ENCODE data around the gene ZFP91. TPM values are rescaled to one million over a fixed set of nuclear protein-coding genes. Genes with fewer than 3 reads are reported as not detected.
A peak's percentile ranks its signal among the peaks of the same experiment; 100 is the strongest.

Gene ZFP91
- total and polyA plus RNA-seq, 9 of the 15 experiments (the other 6 are each of a cell fraction or from before 2014, with no cell fraction given): 17.6 to 58.3 (median 34.0) TPM

GRCh38 chr11:58567889-58568512 lies 10.9 kb upstream of the ZFP91 start:
- Histone ChIP-seq H3K27me3 (ENCODE audit: control insufficient read depth in 2 of 2, insufficient read depth in 2 of 2, low read length in 2 of 2) (no peaks in the 10 kb centered on the region), H2AFZ (ENCODE audit: low read depth, low read length) (peak overlapping the region; percentile 22; the same call in 1 of the 2 replicates), H3K4me1 (replicated peaks in 1 of 2; ENCODE audit: control insufficient read depth in 2 of 2, insufficient read depth in 2 of 2, low read length in 2 of 2) (no peaks in the 10 kb centered on the region), H3K36me3 (ENCODE audit: control insufficient read depth, insufficient read depth, low read length) (no peaks in the 10 kb centered on the region), H3K9me3 (replicated peaks; ENCODE audit: control insufficient read depth, insufficient read depth, low read depth, low read length) (no peaks in the 10 kb centered on the region), H3K79me2 (ENCODE audit: control insufficient read depth, insufficient read depth, low read length) (no peaks in the 10 kb centered on the region), H3K4me2 (ENCODE audit: insufficient read depth, low read length) (no peak overlapping the region), H3K27ac (ENCODE audit: extremely low read depth, low read depth, low read length) (no peak overlapping the region), H3K9me1 (ENCODE audit: control insufficient read depth, insufficient read depth, low read length) (no peaks in the 10 kb centered on the region), H3K9ac (ENCODE audit: insufficient read depth in 1 of 2, low read depth in 2 of 2, low read length in 2 of 2) (no peak overlapping the region), H4K20me1 (replicated peaks; ENCODE audit: control insufficient read depth, insufficient read depth, low read length) (no peaks in the 10 kb centered on the region), H3K4me3 (no peak overlapping the region)
- ChIA-PET CTCF (ENCODE audit: low intra/inter-chr PET ratio) (interaction anchor here (0.7 to 1.4 kb wide), 4 partner anchors 51 to 568 kb away, joined by 3 to 6 read pairs (median 4); no protein-coding TSS in a partner anchor), POLR2A (interaction anchor here (1.0 to 2.5 kb wide), 4 partner anchors 9 to 206 kb away, joined by 4 to 7 read pairs (median 6); no protein-coding TSS in a partner anchor)
- ATAC-seq: peak; percentile 99
- in situ Hi-C loops (cut with MboI) (no loop called here), intact Hi-C loops (cut with micrococcal nuclease) (no loop called here)
- WGBS (ENCODE audit: insufficient coverage, low coverage, missing lambda C conversion rate): 44% methylated on average over 4 of the region's 4 CpGs
- FAIRE-seq: peak; percentile 83
- BruUV-seq (replicated peaks): no TSS peak
- DNase-seq (ENCODE audit: extremely low read depth in 1 of 4, low spot score in 3 of 4): peak; percentile 58 to 77 (median 60)
- TF ChIP-seq ZNF253 (CRISPR knock-in tag; conservative IDR thresholded peaks at IDR 0.05) (no peak), ZNF512 (tag; IDR thresholded peaks at IDR 0.05) (0 out of 2 replicates have a peak, but pooled peaks have one; percentile 22), ZNF551 (CRISPR knock-in tag; IDR thresholded peaks at IDR 0.05) (no peak), ZNF507 (tag; conservative IDR thresholded peaks at IDR 0.05) (no peak), REST (IDR thresholded peaks at IDR 0.05; ENCODE audit: borderline replicate concordance) (peak; percentile 31; the same call in 1 of the 2 replicates), REST (CRISPR knock-in tag; IDR thresholded peaks at IDR 0.05; ENCODE audit: low read depth) (no peak), ZBTB7A (IDR thresholded peaks at IDR 0.05; ENCODE audit: borderline replicate concordance, control insufficient read depth, low read depth, low read length) (0 out of 2 replicates have a peak, but pooled peaks have one; percentile 36)
- TF ChIP-seq, protein P1, sequence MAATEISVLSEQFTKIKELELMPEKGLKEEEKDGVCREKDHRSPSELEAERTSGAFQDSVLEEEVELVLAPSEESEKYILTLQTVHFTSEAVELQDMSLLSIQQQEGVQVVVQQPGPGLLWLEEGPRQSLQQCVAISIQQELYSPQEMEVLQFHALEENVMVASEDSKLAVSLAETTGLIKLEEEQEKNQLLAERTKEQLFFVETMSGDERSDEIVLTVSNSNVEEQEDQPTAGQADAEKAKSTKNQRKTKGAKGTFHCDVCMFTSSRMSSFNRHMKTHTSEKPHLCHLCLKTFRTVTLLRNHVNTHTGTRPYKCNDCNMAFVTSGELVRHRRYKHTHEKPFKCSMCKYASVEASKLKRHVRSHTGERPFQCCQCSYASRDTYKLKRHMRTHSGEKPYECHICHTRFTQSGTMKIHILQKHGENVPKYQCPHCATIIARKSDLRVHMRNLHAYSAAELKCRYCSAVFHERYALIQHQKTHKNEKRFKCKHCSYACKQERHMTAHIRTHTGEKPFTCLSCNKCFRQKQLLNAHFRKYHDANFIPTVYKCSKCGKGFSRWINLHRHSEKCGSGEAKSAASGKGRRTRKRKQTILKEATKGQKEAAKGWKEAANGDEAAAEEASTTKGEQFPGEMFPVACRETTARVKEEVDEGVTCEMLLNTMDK (IDR thresholded peaks at IDR 0.05; ENCODE audit: borderline replicate concordance, insufficient read depth, low read depth, low read length, poor library complexity, severe bottlenecking): peak; percentile 17

Measured in K562 (cell line).